Chondrocyte (in vitro differentiated cells): ENCODE measurements around the gene CD6. TPM values are rescaled to one million over a fixed set of nuclear protein-coding genes. Genes with fewer than 3 reads are reported as not detected.

Source experiments
- DNase-seq: peaks from one replicate; pipeline ENCODE4 v3.0.0; 2021; ENCODE audit warnings: mixed read lengths, low spot score
- H3K27ac Mint-ChIP-seq: one replicate; pipeline ENCODE4 v1.8.0; 2021; ENCODE audit warnings: mild to moderate bottlenecking, moderate library complexity, mixed read lengths; ENCODE audit not compliant: unreplicated experiment
- H3K27me3 Mint-ChIP-seq: 2 replicates; pipeline ENCODE4 v1.8.0; 2021; ENCODE audit warnings: low read depth, mixed read lengths
- H3K36me3 Mint-ChIP-seq: 2 replicates; pipeline ENCODE4 v1.8.0; 2021; ENCODE audit warnings: low read depth, mixed read lengths
- H3K4me1 Mint-ChIP-seq: 2 replicates; pipeline ENCODE4 v1.8.0; 2021; ENCODE audit warnings: low read depth, mild to moderate bottlenecking, mixed read lengths
- H3K4me3 Mint-ChIP-seq: one replicate; pipeline ENCODE4 v1.8.0; 2021; ENCODE audit warnings: mild to moderate bottlenecking, moderate library complexity, mixed read lengths; ENCODE audit not compliant: unreplicated experiment
- H3K9me3 Mint-ChIP-seq: 2 replicates; pipeline ENCODE4 v1.8.0; 2021; ENCODE audit warnings: low read depth, mixed read lengths
- total RNA-seq: library from RNA; stranded (reverse); gene quantifications from 3 replicates; pipeline ENCODE4 v1.2.1, GENCODE V29; 2021
- TF ChIP-seq, protein P1 (sequence below): fragments of 200-600 bp; sonication (generic); IDR thresholded peaks from 2 replicates; pipeline ENCODE4 v1.5.0; 2021; ENCODE audit warnings: antibody characterized with exemption, mild to moderate bottlenecking, moderate library complexity

CD6 gene
- total RNA-seq, 1 donor from 2014 or later, result not detected

DNA sequence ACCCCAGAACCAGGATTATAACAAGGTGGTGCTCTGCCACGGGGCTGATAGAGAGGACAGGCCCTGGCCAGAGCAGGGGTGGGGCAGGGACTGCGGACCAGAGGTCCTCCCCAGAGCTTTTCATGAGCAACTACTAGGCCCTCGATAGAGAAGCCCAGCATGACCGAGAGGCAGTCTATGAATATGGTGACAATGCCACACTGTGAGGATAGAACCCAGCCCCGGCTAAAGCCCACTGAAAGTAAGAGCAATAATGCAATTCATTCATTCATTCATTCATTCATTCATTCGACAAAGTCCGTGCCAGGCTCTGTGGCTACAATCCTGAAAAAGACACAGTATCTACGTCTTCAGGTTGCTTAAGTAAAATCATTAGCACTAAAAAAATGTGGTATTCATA, 95.2 kb downstream of the CD6 start:
- H3K27me3 Mint-ChIP-seq, result no peaks in the 10 kb centered on the region
- H3K4me1 Mint-ChIP-seq, result peaks cover 8% of the 10 kb centered on the region
- H3K27ac Mint-ChIP-seq, result no peak overlapping the region
- DNase-seq, result peak; percentile 29
- no peaks in the 10 kb centered on the region for H3K9me3 Mint-ChIP-seq
- H3K4me3 Mint-ChIP-seq, result no peak overlapping the region
- TF ChIP-seq, protein P1, sequence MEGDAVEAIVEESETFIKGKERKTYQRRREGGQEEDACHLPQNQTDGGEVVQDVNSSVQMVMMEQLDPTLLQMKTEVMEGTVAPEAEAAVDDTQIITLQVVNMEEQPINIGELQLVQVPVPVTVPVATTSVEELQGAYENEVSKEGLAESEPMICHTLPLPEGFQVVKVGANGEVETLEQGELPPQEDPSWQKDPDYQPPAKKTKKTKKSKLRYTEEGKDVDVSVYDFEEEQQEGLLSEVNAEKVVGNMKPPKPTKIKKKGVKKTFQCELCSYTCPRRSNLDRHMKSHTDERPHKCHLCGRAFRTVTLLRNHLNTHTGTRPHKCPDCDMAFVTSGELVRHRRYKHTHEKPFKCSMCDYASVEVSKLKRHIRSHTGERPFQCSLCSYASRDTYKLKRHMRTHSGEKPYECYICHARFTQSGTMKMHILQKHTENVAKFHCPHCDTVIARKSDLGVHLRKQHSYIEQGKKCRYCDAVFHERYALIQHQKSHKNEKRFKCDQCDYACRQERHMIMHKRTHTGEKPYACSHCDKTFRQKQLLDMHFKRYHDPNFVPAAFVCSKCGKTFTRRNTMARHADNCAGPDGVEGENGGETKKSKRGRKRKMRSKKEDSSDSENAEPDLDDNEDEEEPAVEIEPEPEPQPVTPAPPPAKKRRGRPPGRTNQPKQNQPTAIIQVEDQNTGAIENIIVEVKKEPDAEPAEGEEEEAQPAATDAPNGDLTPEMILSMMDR, result no peak
- no peaks in the 10 kb centered on the region for H3K36me3 Mint-ChIP-seq

DNA sequence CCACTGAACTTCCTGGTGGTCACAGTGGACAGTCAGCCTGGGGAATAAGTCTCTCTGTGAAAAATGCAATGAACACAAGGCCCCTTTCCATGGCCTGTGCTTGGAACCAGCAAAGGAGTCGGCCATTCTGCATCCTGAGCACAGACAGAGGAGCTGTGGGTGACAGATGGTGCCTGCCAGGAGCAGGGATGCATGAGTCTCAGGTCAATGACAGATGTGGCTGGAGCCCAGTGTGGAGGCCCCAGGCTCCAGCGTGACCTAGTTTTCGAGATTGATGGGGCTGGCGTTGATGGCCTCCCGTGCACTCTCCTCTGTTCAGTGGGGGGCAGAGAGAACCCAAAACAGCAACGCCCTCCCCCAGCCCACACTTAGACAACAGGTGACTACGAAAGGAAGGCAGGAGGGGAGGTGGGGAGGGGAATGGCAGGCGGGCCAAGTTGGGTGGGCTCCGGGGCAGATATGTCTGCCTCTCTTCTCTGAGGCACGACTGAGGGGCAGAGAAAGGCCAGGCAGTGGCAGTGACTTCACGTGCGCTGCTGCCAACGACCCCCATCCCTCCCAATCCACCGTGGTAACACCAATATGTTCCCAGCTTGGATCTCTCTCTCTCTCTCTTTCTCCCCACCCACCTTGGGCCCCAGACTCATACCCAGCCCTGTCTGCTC, 96.4 kb downstream of the CD6 start:
- H3K36me3 Mint-ChIP-seq, result no peaks in the 10 kb centered on the region
- no peak overlapping the region for H3K27ac Mint-ChIP-seq

DNA sequence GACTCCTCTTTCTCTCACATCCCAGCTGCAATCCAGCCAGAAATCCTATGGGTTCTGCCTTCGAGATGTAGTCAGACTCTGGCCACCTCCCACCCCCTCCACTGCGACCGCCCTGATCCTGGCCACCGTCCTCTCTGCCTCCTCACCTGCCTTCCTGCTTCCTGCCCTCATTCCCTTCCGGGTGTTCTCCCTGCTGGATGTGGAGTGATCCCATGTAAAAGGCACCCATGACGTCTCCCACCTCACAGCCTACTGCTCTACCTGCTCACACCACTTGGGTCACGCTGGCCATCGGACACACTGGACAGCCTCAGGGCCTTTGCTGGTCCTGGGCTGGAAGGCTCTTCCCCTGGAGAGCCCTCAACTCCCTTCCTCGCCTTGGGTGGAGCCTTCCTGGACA, 97.1 kb downstream of the CD6 start:
- TF ChIP-seq, protein P1, result no peak
- no peaks in the 10 kb centered on the region for H3K9me3 Mint-ChIP-seq

More for the DNA sequence above, 96.4 kb downstream of the CD6 start:
- Mint-ChIP-seq H3K27me3 (no peaks in the 10 kb centered on the region), H3K4me1 (peaks cover 12% of the 10 kb centered on the region), H3K9me3 (no peaks in the 10 kb centered on the region), H3K4me3 (no peak overlapping the region)
- TF ChIP-seq, protein P1, result no peak
- DNase-seq, result no peak

DNA sequence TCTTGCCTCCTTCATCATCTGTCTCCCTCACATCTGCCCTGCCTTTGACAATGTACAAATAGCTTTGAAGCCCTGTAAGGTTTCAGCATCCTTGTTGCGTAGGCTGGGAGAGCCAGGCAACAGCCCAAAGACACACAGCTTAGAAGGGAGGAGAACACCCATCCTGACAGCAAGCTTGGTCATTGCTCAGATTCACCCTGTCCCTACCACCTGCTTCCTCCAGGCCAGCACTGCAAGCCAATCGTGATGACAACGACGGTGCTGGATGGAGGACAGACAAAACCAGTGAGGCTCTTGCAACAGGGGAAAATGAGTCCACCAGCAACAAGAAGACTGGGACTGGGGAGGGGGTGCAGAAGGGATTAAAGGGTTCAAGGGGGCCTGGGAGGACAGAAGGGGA, 97.9 kb downstream of the CD6 start:
- Mint-ChIP-seq H3K27me3 (no peaks in the 10 kb centered on the region), H3K36me3 (no peaks in the 10 kb centered on the region), H3K4me3 (no peak overlapping the region), H3K4me1 (peaks cover 12% of the 10 kb centered on the region), H3K9me3 (no peaks in the 10 kb centered on the region), H3K27ac (no peak overlapping the region)
- TF ChIP-seq, protein P1, result no peak
- no peak for DNase-seq

More for the DNA sequence above, 97.1 kb downstream of the CD6 start:
- Mint-ChIP-seq H3K27me3 (no peaks in the 10 kb centered on the region), H3K36me3 (no peaks in the 10 kb centered on the region), H3K27ac (no peak overlapping the region), H3K4me1 (peaks cover 12% of the 10 kb centered on the region), H3K4me3 (no peak overlapping the region)
- DNase-seq, result no peak

Other genes starting within 250 kb of the CD6 start
- not detected in 3 replicates for gene MS4A18, start 247.0 kb upstream of the CD6 start, total RNA-seq
- gene MS4A15, start 214.8 kb upstream of the CD6 start, total RNA-seq, result not detected in 3 replicates
- gene MS4A10, start 186.3 kb upstream of the CD6 start, total RNA-seq, result not detected in 3 replicates
- 16.6 to 18.6 TPM (median 17.7 TPM) in 3 replicates for gene CCDC86, start 129.6 kb upstream of the CD6 start, total RNA-seq
- 0.12 TPM in 1 of 3 replicates, not detected in the others for gene PTGDR2, start 115.7 kb upstream of the CD6 start, total RNA-seq
- 0.40 to 0.49 TPM in 2 of 3 replicates, not detected in the other for gene ZP1, start 104.1 kb upstream of the CD6 start, total RNA-seq
- 48.4 to 51.3 TPM (median 48.6 TPM) in 3 replicates for gene PRPF19, start 65.1 kb upstream of the CD6 start, total RNA-seq
- 97.0 to 124 TPM (median 104 TPM) in 3 replicates for gene TMEM109, start 57.5 kb upstream of the CD6 start, total RNA-seq
- 41.3 to 72.0 TPM (median 69.8 TPM) in 3 replicates for gene TMEM132A, start 47.2 kb upstream of the CD6 start, total RNA-seq
- 0.54 to 1.6 TPM (median 0.62 TPM) in 3 replicates for gene SLC15A3, start 19.5 kb upstream of the CD6 start, total RNA-seq
- gene CD5, start 130.8 kb downstream of the CD6 start, total RNA-seq, result not detected in 3 replicates
- gene VPS37C, start 189.7 kb downstream of the CD6 start, total RNA-seq, result 15.3 to 20.5 TPM (median 19.6 TPM) in 3 replicates
- not detected in 3 replicates for gene PGA3, start 231.8 kb downstream of the CD6 start, total RNA-seq